Kidney (tissue), 14 donors: ENCODE results near the gene RAB6B. TPM values are rescaled to one million over a fixed set of nuclear protein-coding genes. Genes with fewer than 3 reads are reported as not detected.

Source experiments
- DNase-seq, 5 donors: peaks; one replicate each; pipeline ENCODE4 v3.0.0-alpha.2; 2013 to 2020
- FAIRE-seq: peaks from 2 replicates; lab custom pipeline; 2012; peaks lifted over from hg19 to GRCh38; lab: Jason Lieb, UNC
- H3K27ac ChIP-seq, 2 donors: one replicate each; pipeline ENCODE4 v1.7.0; 2013; ENCODE audit warnings: low read depth in 2 of 2, low read length in 2 of 2, inconsistent platforms in 1 of 2
- H3K27me3 ChIP-seq: one replicate; pipeline ENCODE4 v1.7.1; 2013; ENCODE audit warnings: low read length, inconsistent platforms; ENCODE audit not compliant: control insufficient read depth, insufficient read depth
- H3K36me3 ChIP-seq, 3 donors: one replicate each; pipeline versions ENCODE4 v1.7.0 to v1.7.1; 2013; ENCODE audit warnings: low read length in 3 of 3, control low read depth in 1 of 3, inconsistent platforms in 1 of 3; ENCODE audit not compliant: insufficient read depth in 3 of 3, control insufficient read depth in 2 of 3
- H3K4me1 ChIP-seq, 3 donors: one replicate each; pipeline versions ENCODE4 v1.7.0 to v1.7.1; 2013; ENCODE audit warnings: low read length in 3 of 3, inconsistent platforms in 1 of 3, low read depth in 1 of 3; ENCODE audit not compliant: control insufficient read depth in 2 of 3, insufficient read depth in 2 of 3
- H3K4me3 ChIP-seq, 3 donors: one replicate each; pipeline versions ENCODE4 v1.7.0 to v1.8.1; 2013; ENCODE audit warnings: low read length in 3 of 3, control low read depth in 1 of 3, inconsistent platforms in 1 of 3
- H3K9ac ChIP-seq, 3 donors: one replicate each; pipeline versions ENCODE4 v1.7.0 to v1.7.1; 2013; ENCODE audit warnings: low read length in 3 of 3, control low read depth in 1 of 3, inconsistent platforms in 1 of 3
- H3K9me3 ChIP-seq, 3 donors: one replicate each; pipeline versions ENCODE4 v1.7.0 to v1.7.1; 2013; ENCODE audit warnings: low read length in 3 of 3, control low read depth in 1 of 3, inconsistent platforms in 1 of 3; ENCODE audit not compliant: control insufficient read depth in 2 of 3, insufficient read depth in 1 of 3
- CTCF ChIP-seq: IDR thresholded peaks from 3 replicates; pipeline ENCODE4 v1.5.1; 2012; ENCODE audit warnings: mild to moderate bottlenecking, moderate library complexity, borderline replicate concordance; ENCODE audit not compliant: insufficient read depth; ENCODE audit errors: extremely low read depth
- intact Hi-C: fragments of 100-400 bp; cut with DNase I; formaldehyde crosslinking; loops from one replicate; pipeline ENCODE4 v1.11.1; 2022
- polyA plus RNA-seq: library from polyadenylated mRNA; stranded (reverse); fragments of 350-450 nt; fragmentation: Illumina TruSeq; extraction: RNeasy Lipid Tissue Mini Kit (QIAGEN cat#74804); gene quantifications from one replicate; pipeline ENCODE4 v1.2.3, GENCODE V29; 2014; ENCODE audit warnings: low read depth, low replicate concordance; ENCODE audit not compliant: insufficient read depth
- total RNA-seq: library from RNA; stranded (reverse); fragmentation: NEBNext Ultra II Directional; extraction: Animal tissue kit (Norgen Biotek cat#: 25700); gene quantifications from one replicate; pipeline ENCODE4 v1.2.1, GENCODE V29; 2021
- donor health status: control.
- donor health status: control.
- donor health status: control.
- donor health status: control.
- donor health status: control.
- donor health status: DM: yes; HTN: yes; CAD: no.
- donor health status: Normal renal cell carcinoma (clear cell type).

RAB6B gene
- total and polyA plus RNA-seq, 2 donors from 2014 or later: 6.6 to 17.7 TPM

- Histone ChIP-seq H3K27me3 (no peaks in the 10 kb centered on the region), H3K9me3 (no peaks in the 10 kb centered on the region), H3K36me3 (no peaks in the 10 kb centered on the region), H3K9ac (no peak overlapping the region), H3K27ac (no peak overlapping the region), H3K4me3 (no peak overlapping the region), H3K4me1 (no peaks in the 10 kb centered on the region)
- intact Hi-C loops: no loop called here
- FAIRE-seq (no peak), DNase-seq (no peak)
- TF ChIP-seq CTCF: no peak
Observed at GRCh38 chr3:133832802-133833144, 62.9 kb downstream of the RAB6B start.

- H3K9me3 ChIP-seq: no peaks in the 10 kb centered on the region
- H3K36me3 ChIP-seq: no peaks in the 10 kb centered on the region
- no peak for DNase-seq
- no peak overlapping the region for H3K4me3 ChIP-seq
- intact Hi-C loops: no loop called here
- H3K9ac ChIP-seq: no peak overlapping the region
- TF ChIP-seq CTCF: no peak
- FAIRE-seq: no peak
- H3K4me1 ChIP-seq: no peaks in the 10 kb centered on the region
- no peak overlapping the region for H3K27ac ChIP-seq
- H3K27me3 ChIP-seq: no peaks in the 10 kb centered on the region
Observed at GRCh38 chr3:133831966-133832801, 63.5 kb downstream of the RAB6B start.

GRCh38 chr3:133830071-133830470, 65.6 kb downstream of the RAB6B start:
- TF ChIP-seq CTCF: no peak
- Histone ChIP-seq H3K9me3 (no peaks in the 10 kb centered on the region), H3K27me3 (no peaks in the 10 kb centered on the region), H3K27ac (no peak overlapping the region), H3K4me1 (no peaks in the 10 kb centered on the region), H3K4me3 (no peak overlapping the region), H3K36me3 (no peaks in the 10 kb centered on the region), H3K9ac (no peak overlapping the region)
- intact Hi-C loops: no loop called here
- DNase-seq (no peak), FAIRE-seq (no peak)

- DNase-seq (no peak), FAIRE-seq (no peak)
- intact Hi-C loops: no loop called here
- Histone ChIP-seq H3K36me3 (no peaks in the 10 kb centered on the region), H3K27me3 (no peaks in the 10 kb centered on the region), H3K4me1 (no peaks in the 10 kb centered on the region), H3K27ac (no peak overlapping the region), H3K9ac (no peak overlapping the region), H3K4me3 (no peak overlapping the region), H3K9me3 (no peaks in the 10 kb centered on the region)
- no peak for TF ChIP-seq CTCF
Observed at GRCh38 chr3:133829310-133829707, 66.4 kb downstream of the RAB6B start.
